ENCODE measurements around the gene FIZ1.

Gene FIZ1

GRCh38 chr19:55566823-55567222 lies 32.5 kb downstream of the FIZ1 start:
- no peak for DNase-seq

DNA sequence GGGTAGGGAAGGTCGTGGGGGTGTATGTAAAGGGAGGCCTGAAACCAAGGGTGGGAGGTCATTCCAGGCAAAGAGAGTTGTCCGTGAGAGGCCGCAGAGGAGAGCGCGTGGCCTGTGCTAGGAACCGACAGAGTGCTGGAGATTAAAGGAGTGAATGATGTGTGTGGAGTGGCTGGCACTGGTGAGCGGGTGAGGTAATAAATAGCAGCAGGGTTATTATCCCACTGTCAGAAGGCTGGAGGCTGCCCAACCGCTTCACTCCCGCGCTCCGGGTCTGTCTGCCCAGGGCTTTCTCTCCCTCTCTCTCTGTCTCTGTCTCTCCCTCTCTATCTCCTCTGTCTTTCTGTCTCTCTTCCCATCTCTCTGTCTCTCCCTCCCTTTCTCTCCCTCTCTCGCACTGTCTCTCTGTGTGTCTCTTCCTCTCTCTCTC lies 36.0 kb downstream of the FIZ1 start:
- no peak for DNase-seq

DNA sequence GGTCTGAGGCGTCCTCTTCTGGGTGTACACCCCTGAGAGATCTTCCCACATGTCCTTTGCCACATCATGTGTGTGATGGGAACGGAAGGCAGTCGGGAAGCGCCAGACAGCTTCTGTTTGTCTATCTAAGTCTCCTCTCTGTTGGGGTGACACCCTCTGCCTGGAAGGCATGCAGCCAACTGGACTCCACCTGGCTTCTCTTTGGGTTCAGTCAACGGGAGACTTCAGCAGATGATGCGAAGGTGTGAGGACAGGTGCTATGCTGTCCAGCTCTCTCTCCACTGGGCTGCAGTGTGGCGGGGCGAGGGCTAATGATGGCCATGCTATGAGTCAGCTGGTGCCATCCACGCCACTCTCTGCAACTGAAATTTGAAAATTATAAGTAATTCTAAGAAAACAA lies 39.6 kb downstream of the FIZ1 start:
- DNase-seq, result no peak

GRCh38 chr19:55554741-55555152 lies 44.6 kb downstream of the FIZ1 start:
- no peak for DNase-seq

- DNase-seq, result no peak
Observed at GRCh38 chr19:55554302-55554701, 45.0 kb downstream of the FIZ1 start.

GRCh38 chr19:55553217-55554182 lies 45.8 kb downstream of the FIZ1 start:
- no peak for DNase-seq

GRCh38 chr19:55552620-55553019 lies 46.7 kb downstream of the FIZ1 start:
- DNase-seq, result no peak

DNA sequence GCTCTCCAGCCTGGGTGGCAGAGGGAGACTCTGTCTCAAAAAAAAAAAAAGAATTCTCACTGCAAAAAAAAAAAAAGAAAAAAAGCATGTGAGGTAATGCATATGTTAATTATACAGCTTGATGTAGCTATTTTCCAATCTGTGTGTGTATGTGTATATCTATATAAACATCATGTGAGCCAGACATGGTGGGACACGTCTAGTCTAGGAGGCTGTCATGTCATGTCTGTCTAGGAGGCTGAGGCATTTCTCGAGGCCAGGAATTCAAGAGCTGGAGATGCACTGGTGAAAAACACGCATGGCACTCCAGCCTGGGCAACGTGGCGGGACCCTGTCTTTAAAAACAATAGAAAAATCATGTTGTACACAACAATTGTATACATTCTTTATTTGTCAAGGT lies 47.1 kb downstream of the FIZ1 start:
- DNase-seq, result no peak

GRCh38 chr19:55550321-55550650 lies 49.0 kb downstream of the FIZ1 start:
- DNase-seq, result no peak

DNA sequence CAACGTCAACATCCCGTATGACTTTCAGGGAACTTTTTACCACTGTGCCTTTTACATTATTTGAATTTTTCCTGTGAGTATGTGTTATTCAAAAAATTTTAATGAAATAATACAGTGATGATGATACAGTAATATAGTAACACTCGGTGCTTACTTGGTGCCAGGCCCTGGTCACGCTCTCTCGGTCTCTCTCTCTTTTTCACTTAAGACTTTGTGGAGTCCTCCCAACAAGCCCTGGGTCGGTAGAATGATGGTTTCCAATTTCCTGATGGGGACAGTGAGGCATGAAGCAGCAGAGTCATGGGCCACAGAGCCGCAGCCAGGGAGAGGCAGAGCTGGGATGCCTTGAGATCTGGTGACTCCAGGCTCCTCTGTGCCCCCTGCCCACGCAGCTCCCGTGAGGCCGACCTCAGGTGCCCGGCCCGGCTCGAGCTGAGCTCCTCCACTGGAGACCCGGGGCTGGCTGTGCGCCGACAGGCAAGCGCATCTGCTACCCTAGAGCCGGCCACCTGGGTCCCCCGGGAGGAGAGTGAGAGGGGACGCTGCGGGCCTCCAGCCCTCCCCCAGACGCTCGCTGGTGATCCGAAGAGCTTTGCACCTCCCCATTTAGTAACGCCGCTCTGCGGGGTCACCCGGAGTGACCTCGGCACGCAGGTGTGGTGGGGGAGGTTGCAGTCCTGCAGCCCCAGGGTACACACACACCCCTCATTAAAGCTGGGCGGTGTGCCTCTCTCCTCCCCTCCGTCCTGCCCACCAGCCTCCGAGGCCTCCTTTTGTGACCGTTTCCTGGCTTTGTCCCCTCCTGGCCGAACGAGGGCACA lies 49.6 kb downstream of the FIZ1 start:
- DNase-seq, result no peak

DNA sequence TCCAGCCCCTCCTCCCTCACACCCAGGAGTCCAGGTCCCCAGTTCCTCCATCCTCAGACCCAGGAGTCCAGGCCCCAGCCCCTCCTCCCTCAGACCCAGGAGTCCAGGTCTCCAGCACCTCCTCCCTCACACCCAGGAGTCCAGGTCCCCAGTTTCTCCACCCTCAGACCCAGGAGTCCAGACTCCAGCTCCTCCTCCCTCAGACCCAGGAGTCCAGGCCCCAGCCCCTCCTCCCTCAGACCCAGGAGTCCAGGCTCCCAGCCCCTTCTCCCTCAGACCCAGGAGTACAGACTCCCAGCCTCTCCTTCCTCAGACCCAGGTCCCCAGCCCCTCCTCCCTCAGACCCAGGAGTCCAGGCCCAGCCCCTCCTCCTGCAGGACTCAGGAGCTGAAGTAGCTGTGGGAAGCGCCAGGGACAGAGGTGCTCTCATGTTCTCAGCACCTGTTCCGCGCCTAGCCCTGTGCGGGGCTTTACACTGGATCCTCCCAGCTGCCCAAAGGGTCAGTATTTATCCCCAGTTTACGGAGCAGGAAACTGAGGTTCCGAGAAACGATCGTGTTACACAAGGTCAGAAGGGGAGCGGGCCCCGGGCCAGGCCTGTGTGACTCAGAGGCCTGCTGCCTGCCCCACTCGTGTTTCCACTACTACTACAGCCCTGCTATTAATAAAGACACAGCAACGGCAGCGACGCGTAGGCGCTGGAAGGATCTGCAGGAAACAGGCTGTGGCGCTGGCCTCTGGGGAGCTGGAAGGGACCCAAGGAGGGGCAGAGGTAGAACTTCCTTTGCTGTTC lies 52.3 kb downstream of the FIZ1 start:
- no peak for DNase-seq

- DNase-seq, result no peak
Observed at GRCh38 chr19:55546011-55546410, 53.3 kb downstream of the FIZ1 start.

- DNase-seq, result no peak
Observed at GRCh38 chr19:55545443-55545842, 53.9 kb downstream of the FIZ1 start, which contains the start of gene SBK3. TSS of gene SBK3 (minus strand) at chr19:55545543. CDS start at chr19:55545543, 0 bp downstream.

DNA sequence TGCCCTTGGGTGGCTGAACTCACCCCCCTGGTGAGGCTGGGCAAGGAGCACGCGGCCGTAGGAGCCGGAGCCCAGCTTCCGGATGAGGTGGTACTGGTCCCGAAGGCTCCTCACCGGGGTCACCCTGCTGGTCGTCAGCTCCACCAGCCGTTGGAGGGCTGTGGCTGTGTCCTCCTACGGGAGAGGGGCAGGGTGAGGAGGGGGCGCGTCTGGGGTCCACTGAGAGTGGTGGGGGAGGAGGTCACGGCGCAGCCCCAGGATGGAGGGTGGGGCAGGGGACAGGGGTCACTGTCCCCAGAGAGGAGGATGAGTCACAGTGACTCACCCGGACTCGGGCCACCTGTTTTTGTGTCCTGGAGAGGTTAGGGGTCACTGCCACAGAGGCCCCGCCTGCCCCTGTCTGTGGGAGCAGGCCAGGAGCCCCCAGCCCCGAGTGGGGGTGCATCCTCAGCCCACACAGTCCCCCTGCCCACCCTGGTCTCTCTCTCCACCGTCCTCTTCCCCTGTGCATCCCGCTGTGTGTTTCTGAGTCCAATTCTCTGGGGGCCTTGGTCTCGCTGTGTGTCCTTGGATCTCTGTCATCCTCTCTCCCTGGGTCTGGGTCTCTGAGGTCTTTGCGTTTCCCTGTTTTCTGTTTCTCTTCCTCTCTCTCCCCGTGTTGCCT lies 54.4 kb downstream of the FIZ1 start:
- DNase-seq, result no peak

DNA sequence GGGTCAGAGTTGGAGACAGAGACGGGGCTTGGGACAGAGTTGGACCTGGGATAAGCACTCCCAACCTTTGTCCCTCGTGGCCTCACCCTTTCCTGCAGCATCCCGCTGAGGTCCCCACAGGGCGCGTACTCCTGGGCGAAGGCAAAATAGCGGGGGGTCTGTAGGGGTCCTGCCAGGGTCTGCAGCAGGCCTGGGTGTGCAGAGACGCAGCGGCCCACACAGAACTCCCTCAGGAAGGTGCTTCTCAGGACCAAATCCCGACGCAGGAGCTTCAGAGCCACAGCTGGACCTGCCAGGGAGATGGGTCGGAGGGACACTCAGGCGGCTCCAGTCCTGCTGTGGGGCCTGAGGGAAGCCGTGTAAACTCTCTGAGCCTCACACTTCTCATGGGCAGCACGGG lies 55.3 kb downstream of the FIZ1 start:
- no peak for DNase-seq

DNA sequence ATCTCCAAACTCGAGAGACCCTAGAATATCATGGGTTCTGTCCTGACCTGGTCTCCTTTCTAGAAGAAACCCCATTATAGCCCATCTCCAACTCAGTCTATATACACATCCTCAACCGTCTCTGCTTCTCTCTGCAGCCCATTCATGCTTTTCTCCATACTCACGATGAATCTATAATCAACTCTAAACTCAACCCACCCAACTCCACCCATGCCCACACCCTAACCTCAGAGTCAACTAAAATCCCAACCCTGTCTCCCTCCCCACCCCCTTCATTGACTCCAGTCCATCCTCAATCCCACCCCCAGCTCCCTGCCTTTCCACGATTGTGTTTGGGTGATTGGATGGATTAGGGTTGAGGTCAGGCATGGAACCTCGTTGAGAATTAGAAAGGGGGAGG lies 55.8 kb downstream of the FIZ1 start:
- no peak for DNase-seq

- DNase-seq, result no peak
Observed at GRCh38 chr19:55542292-55542855, 56.9 kb downstream of the FIZ1 start.
